ENCODE measurements around the gene IL17RC.
"Not testable (repeated sequence)": the region's sequence is repeated elsewhere in the genome, so short reads cannot be mapped to it uniquely, and the experiment has no call there.

DNA sequence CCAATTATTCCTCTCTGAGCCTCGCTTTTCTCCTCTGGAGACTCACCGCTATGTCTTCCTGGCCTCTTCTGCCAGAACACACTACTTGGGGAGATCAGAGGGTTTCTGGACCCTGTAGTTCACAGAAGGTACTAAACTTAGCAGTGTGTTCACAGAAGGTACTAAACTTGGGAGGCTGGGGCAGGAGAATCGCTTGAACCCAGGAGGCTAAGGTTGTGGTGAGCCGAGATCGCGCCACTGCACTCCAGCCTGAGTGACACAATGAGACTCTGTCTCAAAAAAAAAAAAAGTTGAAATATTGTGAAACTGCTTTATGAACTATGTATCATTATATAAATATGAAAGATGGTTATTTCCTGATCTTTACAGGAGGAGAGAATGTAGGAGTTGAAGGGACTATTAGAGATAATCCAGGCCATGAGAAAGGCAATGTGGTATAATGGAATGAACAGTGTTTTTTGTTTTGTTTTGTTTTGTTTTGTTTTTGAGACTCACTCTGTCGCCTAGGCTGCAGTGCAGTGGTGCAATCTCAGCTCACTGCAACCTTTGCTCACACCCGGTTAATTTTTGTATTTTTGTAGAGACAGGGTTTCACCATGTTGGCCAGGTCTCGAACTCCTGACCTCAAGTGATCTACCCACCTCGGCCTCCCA lies 20.0 kb upstream of the IL17RC start:
- TF ChIP-seq, protein P1, sequence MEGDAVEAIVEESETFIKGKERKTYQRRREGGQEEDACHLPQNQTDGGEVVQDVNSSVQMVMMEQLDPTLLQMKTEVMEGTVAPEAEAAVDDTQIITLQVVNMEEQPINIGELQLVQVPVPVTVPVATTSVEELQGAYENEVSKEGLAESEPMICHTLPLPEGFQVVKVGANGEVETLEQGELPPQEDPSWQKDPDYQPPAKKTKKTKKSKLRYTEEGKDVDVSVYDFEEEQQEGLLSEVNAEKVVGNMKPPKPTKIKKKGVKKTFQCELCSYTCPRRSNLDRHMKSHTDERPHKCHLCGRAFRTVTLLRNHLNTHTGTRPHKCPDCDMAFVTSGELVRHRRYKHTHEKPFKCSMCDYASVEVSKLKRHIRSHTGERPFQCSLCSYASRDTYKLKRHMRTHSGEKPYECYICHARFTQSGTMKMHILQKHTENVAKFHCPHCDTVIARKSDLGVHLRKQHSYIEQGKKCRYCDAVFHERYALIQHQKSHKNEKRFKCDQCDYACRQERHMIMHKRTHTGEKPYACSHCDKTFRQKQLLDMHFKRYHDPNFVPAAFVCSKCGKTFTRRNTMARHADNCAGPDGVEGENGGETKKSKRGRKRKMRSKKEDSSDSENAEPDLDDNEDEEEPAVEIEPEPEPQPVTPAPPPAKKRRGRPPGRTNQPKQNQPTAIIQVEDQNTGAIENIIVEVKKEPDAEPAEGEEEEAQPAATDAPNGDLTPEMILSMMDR (IDR thresholded peaks at IDR 0.05) = not testable (repeated sequence)
- TF ChIP-seq POLR2A (IDR thresholded peaks at IDR 0.05) = not testable (repeated sequence)
